Neural cell (in vitro differentiated cells): ENCODE measurements around the gene AKAP5.

ENCODE experiments used
- CTCF ChIP-seq: fragments of 450-650 bp; IDR thresholded peaks from 2 replicates; pipeline ENCODE4 v1.5.1; 2014; ENCODE audit warnings: antibody characterized with exemption, mild to moderate bottlenecking, moderate library complexity; ENCODE audit not compliant: poor library complexity, severe bottlenecking
- EP300 ChIP-seq: fragments of 450-650 bp; conservative IDR thresholded peaks from 2 replicates; pipeline ENCODE4 v1.6.1; 2014; ENCODE audit warnings: antibody characterized with exemption, mild to moderate bottlenecking, moderate library complexity; ENCODE audit not compliant: poor library complexity, severe bottlenecking
- EZH2 ChIP-seq: fragments of 200-600, 300-800 bp; shearing (Covaris generic), sonication (generic); IDR thresholded peaks from 2 replicates; pipeline ENCODE4 v1.6.1; 2014; ENCODE audit warnings: antibody characterized with exemption, low read length, borderline replicate concordance, mild to moderate bottlenecking; ENCODE audit not compliant: insufficient read depth, poor library complexity, severe bottlenecking
- MXI1 ChIP-seq: fragments of 450-650 bp; conservative IDR thresholded peaks from 2 replicates; pipeline ENCODE4 v1.6.1; 2014; ENCODE audit warnings: antibody characterized with exemption, mild to moderate bottlenecking; ENCODE audit not compliant: poor library complexity, severe bottlenecking
- POLR2AphosphoS5 ChIP-seq: IDR thresholded peaks from 2 replicates; pipeline ENCODE4 v1.6.1; 2012
- RAD21 ChIP-seq: fragments of 450-650 bp; conservative IDR thresholded peaks from 2 replicates; pipeline ENCODE4 v1.6.1; 2014; ENCODE audit warnings: antibody characterized with exemption, mild to moderate bottlenecking, moderate library complexity
- SMC3 ChIP-seq: fragments of 450-650 bp; conservative IDR thresholded peaks from 2 replicates; pipeline ENCODE4 v1.6.1; 2014; ENCODE audit warnings: antibody characterized with exemption, mild to moderate bottlenecking, moderate library complexity; ENCODE audit not compliant: poor library complexity
- TAF1 ChIP-seq: IDR thresholded peaks from 2 replicates; pipeline ENCODE4 v1.6.1; 2012; ENCODE audit warnings: low read depth
- TF ChIP-seq, protein P1 (sequence below): IDR thresholded peaks from 2 replicates; pipeline ENCODE4 v1.6.1; 2012; ENCODE audit warnings: borderline replicate concordance

DNA sequence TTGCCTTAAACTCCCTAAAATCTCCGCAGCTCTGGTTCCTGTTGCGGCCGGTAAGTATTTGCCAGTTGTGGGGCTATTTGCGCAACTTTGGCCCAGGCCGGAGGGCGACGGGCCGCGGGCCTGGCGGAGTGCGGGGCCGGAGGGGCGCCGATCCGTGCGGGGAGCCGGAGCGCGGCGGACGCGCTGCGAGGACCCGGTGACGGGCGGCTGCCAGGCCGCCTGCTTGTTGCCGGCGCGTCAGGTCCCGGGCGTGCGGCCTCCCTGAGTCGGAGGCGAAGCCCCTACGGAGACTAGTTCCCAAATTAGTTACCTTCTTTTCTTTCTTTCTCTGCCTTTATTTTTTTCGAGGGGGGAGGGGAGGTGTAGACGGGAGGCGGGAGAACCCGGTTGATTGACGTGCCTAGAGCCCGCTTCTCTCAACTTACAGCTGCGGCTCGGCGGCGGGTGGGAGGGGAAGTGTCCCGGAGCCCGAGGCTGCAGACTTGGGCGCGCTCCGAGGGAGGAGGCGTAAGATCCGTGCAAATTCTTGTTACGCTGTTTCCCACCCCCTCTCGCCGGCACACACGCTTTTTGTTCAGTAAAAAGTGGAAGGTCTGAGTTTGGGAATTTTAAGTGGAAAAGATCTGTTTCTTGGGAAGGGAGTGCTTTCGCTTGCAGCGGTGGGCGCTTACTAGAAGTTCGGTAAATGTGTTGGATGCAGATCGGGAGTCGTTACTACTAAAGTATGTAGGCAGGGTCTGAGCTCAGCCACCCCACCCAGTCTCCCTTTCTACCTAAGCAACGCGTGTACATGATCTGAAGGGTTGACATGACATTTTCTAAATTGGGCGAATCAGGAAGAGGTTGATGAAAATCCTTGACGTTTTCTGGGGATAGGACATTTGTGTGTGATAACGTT is 39.8 kb downstream of the AKAP5 start:
- no peak for TF ChIP-seq CTCF
- no peak for TF ChIP-seq EZH2
- peak; percentile 11 for TF ChIP-seq SMC3
- TF ChIP-seq, protein P1, sequence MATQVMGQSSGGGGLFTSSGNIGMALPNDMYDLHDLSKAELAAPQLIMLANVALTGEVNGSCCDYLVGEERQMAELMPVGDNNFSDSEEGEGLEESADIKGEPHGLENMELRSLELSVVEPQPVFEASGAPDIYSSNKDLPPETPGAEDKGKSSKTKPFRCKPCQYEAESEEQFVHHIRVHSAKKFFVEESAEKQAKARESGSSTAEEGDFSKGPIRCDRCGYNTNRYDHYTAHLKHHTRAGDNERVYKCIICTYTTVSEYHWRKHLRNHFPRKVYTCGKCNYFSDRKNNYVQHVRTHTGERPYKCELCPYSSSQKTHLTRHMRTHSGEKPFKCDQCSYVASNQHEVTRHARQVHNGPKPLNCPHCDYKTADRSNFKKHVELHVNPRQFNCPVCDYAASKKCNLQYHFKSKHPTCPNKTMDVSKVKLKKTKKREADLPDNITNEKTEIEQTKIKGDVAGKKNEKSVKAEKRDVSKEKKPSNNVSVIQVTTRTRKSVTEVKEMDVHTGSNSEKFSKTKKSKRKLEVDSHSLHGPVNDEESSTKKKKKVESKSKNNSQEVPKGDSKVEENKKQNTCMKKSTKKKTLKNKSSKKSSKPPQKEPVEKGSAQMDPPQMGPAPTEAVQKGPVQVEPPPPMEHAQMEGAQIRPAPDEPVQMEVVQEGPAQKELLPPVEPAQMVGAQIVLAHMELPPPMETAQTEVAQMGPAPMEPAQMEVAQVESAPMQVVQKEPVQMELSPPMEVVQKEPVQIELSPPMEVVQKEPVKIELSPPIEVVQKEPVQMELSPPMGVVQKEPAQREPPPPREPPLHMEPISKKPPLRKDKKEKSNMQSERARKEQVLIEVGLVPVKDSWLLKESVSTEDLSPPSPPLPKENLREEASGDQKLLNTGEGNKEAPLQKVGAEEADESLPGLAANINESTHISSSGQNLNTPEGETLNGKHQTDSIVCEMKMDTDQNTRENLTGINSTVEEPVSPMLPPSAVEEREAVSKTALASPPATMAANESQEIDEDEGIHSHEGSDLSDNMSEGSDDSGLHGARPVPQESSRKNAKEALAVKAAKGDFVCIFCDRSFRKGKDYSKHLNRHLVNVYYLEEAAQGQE = no peak
- peak; percentile 37 for TF ChIP-seq EP300
- peak; percentile 52 for TF ChIP-seq MXI1
- peak; percentile 26 for TF ChIP-seq POLR2AphosphoS5
- peak; percentile 17 for TF ChIP-seq RAD21
- no peak for TF ChIP-seq TAF1
